HG03097 (cell line): ENCODE results near the gene NRXN3.
"Not testable (repeated sequence)": the region's sequence is repeated elsewhere in the genome, so short reads cannot be mapped to it uniquely, and the experiment has no call there.

ENCODE experiments used
- ATAC-seq: cut with Tn5 transposase; IDR thresholded peaks from one replicate; pipeline ENCODE4 v1.9.1; 2021; ENCODE audit not compliant: unreplicated experiment, low FRiP score

The NRXN3 gene

GRCh38 chr14:78398216-78398615 lies 228.0 kb downstream of the NRXN3 start:
- no peak for ATAC-seq

DNA sequence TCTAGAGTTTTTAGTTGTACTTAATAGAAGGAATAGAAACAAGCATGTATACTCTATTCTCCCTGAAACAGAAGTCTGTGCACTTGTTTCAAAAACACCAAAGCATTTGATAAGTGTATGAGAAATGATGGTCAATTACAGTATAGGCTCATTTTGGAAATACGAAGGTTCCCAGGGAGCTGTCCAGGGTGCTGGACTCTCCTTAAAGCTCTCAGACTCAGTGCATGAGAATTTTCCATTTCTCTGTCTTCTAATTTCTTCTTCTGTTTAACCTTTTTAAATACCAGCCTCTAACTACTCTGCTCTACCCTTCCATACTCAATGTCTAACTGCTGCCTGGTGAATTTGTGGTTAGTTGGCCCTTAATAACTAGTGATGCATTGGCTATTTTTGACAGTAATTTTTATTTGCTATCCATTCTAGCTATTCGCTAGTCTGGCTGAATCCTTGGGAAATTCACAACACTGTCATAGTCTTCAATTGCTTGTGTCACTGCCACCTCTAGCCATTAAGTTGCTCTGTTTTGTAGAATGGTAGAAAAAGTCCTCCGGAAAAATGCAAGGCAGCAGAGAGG lies 229.2 kb downstream of the NRXN3 start:
- ATAC-seq: no peak

- ATAC-seq: no peak
These were observed 231.7 kb downstream of the NRXN3 start for GRCh38 chr14:78401866-78402265.

DNA sequence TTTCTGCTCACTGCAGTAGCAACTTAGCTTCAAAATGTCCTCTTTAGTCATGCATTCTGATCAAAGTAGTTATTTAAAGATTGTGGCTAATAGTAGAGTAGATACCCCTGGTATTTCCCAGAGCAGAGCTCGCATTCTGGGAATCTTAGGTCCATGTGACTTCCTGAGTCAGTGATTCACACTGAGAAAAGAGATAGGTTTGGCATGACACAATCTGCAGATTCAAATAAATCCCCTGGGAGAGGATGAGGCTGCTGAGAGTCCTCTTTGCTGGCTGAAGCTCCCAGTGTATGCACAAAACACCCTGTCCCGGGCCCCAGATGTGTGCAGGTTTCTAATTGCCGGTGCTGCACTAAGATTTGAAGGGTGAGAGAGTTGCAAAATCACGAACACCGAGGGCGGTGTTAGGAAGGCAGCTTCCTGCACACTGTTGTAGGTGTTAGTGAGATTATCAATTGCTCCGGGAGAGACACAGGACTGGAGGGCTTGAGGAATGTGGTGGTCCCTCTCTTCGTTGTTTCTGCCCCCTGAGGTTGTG lies 233.2 kb downstream of the NRXN3 start:
- peak; percentile 61 for ATAC-seq

DNA sequence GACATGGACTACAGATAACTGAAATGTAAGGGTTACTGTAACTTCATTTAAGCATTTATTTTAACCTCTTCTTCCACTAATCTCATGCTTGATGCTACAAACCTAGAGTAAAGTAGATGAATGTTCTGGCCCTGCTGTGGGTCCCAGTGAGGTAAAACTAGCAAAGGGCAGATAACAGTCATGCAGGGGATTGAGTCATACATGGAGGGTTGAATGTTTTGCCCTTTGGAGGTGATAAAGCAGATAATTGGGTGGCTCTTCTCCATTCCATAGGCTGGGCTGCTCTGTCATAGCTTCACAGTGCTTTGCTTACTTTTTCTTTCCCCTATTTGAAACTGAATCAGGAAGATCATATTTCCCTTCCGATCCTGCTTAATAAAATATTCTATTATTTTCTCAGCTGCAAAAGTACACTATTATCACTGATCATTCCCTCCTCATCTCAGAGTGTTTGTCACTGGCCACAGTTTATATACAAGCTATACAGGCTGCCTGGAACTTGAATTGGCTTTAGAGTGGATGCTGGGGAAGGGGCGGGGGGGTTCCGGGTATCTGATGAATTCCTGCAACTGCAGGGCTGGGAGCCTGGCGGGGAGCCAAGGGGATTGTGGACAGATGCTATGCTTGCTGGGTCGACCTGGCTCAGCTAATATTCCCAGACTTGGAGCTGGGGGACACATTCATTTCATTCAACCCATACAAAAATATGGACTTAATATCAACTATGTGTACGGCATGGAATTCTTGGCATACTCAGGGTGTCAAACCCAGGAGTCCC lies 235.1 kb downstream of the NRXN3 start:
- no peak for ATAC-seq

DNA sequence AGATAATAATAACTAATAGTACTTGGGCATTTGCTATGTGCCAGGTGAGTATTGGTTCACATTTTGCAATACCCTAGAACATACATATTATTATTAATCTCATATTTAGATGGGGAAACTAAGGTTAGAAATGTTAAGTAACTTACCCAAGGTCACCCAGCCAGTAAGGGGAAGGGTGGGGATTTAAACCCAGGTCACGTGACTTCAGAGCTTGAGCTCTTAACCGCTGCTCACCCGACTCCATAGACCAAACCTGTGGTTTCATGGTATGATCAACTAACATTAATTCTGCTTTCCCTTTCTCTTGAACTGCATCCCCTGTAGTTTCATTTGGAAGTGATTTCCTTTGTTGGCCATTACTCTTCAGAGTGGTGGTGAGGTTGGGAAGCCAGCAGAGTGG lies 242.3 kb downstream of the NRXN3 start:
- no peak for ATAC-seq

DNA sequence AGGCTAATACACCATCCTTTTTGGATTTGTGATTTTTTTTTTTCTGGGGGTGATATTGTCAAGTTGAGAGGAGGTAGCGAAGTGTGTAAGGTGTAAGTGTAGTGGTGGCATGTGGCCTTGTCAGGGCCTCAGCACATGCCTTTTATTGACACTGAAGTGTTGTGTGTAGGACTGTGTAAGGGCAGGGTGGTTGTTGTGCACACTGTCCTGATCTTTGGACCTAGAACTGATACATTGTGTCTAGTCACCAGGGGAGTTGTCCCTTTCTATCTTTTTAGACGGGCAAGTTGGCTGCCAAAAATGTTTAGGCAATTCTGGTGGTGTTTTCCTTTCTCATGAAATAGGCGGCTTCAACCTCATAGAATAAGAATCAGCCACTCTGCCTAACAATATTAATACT lies 244.0 kb downstream of the NRXN3 start:
- no peak for ATAC-seq

GRCh38 chr14:78417532-78417931 lies 247.4 kb downstream of the NRXN3 start:
- ATAC-seq: no peak

- no peak for ATAC-seq
These were observed 254.1 kb downstream of the NRXN3 start for GRCh38 chr14:78424311-78424710.

GRCh38 chr14:78425330-78425729 lies 255.2 kb downstream of the NRXN3 start:
- ATAC-seq: no peak

DNA sequence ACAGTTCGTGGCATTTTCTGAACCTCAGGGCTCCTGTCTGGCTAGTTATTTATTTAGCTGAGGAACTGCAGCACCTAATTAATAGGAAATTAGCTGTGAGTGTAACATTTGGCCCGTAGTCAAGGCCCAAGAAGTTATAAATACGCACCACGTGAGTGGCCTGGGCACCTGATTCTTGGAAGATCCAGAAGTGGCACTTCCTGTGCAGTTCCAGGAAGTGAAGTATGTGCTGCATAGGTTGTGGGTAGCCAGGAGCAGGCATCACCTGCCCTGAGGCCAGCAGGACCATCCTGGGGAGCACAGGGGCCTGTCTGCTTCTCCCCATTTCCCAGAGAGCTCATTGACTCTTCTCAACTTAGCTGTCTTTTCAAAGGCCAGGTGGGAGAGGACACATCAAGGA lies 255.6 kb downstream of the NRXN3 start:
- no peak for ATAC-seq

- no peak for ATAC-seq
These were observed 261.9 kb downstream of the NRXN3 start for GRCh38 chr14:78432046-78432445.

GRCh38 chr14:78437448-78437847 lies 267.3 kb downstream of the NRXN3 start:
- not testable (repeated sequence) for ATAC-seq

DNA sequence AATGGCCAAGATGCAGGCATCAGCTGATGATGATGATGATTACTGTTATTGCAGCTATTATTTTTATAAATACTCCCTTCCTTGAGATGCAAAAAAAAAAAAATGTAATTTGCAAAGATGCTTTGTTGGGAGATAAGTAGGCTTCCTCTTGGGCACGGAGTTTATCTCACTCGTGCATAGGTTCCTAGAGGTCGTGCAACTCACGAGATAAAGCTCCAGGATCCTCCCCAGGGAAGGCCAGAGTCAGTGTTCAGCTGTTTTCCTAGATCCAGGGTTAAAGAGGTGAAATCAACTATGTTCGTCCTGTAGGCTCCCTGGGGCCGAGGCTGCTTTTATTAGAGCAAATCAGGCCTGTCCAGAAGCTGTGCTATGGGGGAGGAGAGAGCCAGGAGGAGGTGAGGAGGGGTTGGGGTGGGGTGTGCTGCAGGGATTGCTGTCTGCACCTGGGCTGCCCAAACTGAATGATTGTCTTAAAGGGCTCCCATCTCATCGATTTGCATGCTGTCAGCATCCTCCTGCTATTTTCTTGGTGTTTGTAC lies 270.3 kb downstream of the NRXN3 start:
- no peak for ATAC-seq

GRCh38 chr14:78443834-78444233 lies 273.7 kb downstream of the NRXN3 start:
- ATAC-seq: no peak

- ATAC-seq: no peak
These were observed 275.1 kb downstream of the NRXN3 start for GRCh38 chr14:78445275-78445674.

DNA sequence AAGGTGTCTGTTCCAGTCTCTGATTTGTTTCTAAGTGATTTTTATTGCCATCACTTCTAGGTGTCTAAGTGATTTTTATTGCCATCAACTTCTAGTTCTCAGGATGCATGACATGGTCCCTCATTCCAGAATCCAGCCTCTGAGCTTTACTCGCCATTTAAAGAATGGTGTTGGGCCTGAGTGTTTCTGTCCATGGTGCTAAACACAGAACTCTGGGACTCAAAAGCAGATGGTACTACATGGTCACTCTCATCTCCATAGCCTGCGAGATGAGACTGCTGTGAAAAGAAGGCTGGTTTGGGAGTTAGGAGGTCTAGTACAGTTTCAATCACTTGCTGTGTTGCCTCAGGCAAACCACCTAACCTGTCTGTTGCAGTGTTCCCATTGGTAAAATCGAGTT lies 276.6 kb downstream of the NRXN3 start:
- no peak for ATAC-seq

DNA sequence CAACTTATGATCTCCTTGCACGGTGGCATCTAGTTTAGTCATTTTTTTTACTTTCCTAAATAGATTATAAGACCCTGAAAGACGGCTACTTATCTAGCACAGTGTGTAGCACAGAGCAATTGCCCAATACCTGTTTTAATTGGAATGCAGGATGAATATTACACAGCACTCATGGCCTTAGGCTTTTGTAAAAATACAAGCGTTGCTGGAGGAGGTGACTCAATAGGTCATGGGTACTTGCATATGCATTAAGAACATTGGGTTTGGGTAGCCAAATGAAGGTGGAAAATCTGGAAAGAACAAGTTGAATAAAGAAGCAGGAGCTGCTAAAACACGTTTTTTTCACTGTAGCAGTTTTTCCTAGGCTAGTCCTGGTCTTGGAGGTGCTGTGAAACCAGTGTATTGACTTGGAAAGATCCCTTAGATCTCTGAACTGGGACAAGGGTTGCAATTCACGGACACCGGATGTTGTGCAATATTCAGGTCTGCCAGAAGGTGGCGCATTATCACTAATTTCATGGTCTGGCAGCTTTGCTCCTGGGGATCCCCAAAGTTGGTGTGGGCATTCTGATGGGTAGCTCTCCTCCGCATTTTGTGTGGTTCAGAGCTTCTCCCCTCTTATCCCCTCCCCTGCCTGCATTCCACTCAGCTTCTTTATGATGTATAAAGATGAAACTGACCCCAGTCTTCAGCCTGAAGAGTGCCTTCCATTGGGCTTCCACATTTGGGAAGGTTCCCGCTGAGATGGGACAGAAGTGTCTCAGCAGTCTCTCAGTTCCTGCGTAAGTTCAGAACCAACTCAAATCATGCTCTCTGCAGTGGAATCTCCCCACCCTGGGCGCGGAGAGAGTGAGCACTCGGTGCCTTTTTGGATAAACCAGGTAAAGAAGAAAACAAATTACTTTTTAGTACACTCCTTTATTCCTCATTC lies 278.3 kb downstream of the NRXN3 start:
- no peak for ATAC-seq

- no peak for ATAC-seq
These were observed 280.6 kb downstream of the NRXN3 start for GRCh38 chr14:78450669-78451318.

GRCh38 chr14:78451319-78451695 lies 281.1 kb downstream of the NRXN3 start:
- no peak for ATAC-seq
